ENCODE results near the gene GNGT2.

The GNGT2 gene

GRCh38 chr17:49168706-49169105 is 41.7 kb downstream of the GNGT2 start:
- Histone ChIP-seq H3K4me3 (ENCODE audit: low read length) (no peak overlapping the region), H3K27me3 (replicated peaks; ENCODE audit: insufficient read depth, low read length) (peaks cover 54% of the 10 kb centered on the region), H3K9ac (ENCODE audit: low read length) (no peak overlapping the region), H4K20me1 (ENCODE audit: insufficient read depth, low read length) (no peaks in the 10 kb centered on the region), H3K9me3 (replicated peaks; ENCODE audit: insufficient read depth, low read length) (no peaks in the 10 kb centered on the region), H3K4me2 (ENCODE audit: low read depth, low read length) (no peak overlapping the region), H3K27ac (ENCODE audit: low read length) (no peak overlapping the region), H3K79me2 (ENCODE audit: low read length) (no peaks in the 10 kb centered on the region), H3K4me1 (ENCODE audit: low read length) (no peaks in the 10 kb centered on the region), H3K36me3 (replicated peaks; ENCODE audit: insufficient read depth, low read length) (no peaks in the 10 kb centered on the region), H3F3A (ENCODE audit: insufficient read depth, low read length) (no peaks in the 10 kb centered on the region), H3K9me2 (replicated peaks; ENCODE audit: insufficient read depth, low read length) (no peaks in the 10 kb centered on the region), H2AFZ (ENCODE audit: low read length) (no peak overlapping the region)
- DNase-seq = no peak
- no peak for TF ChIP-seq CTCF (IDR thresholded peaks at IDR 0.05; ENCODE audit: low read length)
- no peak for TF ChIP-seq EZH2 (optimal IDR thresholded peaks at IDR 0.05; ENCODE audit: low read depth, low read length)
- no peak for TF ChIP-seq EZH2phosphoT487 (IDR thresholded peaks at IDR 0.05; ENCODE audit: low read length)

GRCh38 chr17:49165143-49165542 is 45.2 kb downstream of the GNGT2 start:
- TF ChIP-seq EZH2 (optimal IDR thresholded peaks at IDR 0.05; ENCODE audit: low read depth, low read length) (no peak), EZH2phosphoT487 (IDR thresholded peaks at IDR 0.05; ENCODE audit: low read length) (no peak), CTCF (IDR thresholded peaks at IDR 0.05; ENCODE audit: low read length) (no peak)

GRCh38 chr17:49162866-49163265 is 47.5 kb downstream of the GNGT2 start:
- no peaks in the 10 kb centered on the region for H3K36me3 ChIP-seq (replicated peaks; ENCODE audit: insufficient read depth, low read length)
- H3K4me2 ChIP-seq (ENCODE audit: low read depth, low read length) = no peak overlapping the region
- H2AFZ ChIP-seq (ENCODE audit: low read length) = no peak overlapping the region
- H3K27me3 ChIP-seq (replicated peaks; ENCODE audit: insufficient read depth, low read length) = peaks cover 39% of the 10 kb centered on the region
- no peaks in the 10 kb centered on the region for H4K20me1 ChIP-seq (ENCODE audit: insufficient read depth, low read length)
- no peaks in the 10 kb centered on the region for H3K9me2 ChIP-seq (replicated peaks; ENCODE audit: insufficient read depth, low read length)
- no peaks in the 10 kb centered on the region for H3K79me2 ChIP-seq (ENCODE audit: low read length)
- H3K9ac ChIP-seq (ENCODE audit: low read length) = no peak overlapping the region
- no peaks in the 10 kb centered on the region for H3K4me1 ChIP-seq (ENCODE audit: low read length)
- no peaks in the 10 kb centered on the region for H3K9me3 ChIP-seq (replicated peaks; ENCODE audit: insufficient read depth, low read length)
- TF ChIP-seq CTCF (IDR thresholded peaks at IDR 0.05; ENCODE audit: low read length) = no peak
- TF ChIP-seq EZH2phosphoT487 (IDR thresholded peaks at IDR 0.05; ENCODE audit: low read length) = no peak
- TF ChIP-seq EZH2 (optimal IDR thresholded peaks at IDR 0.05; ENCODE audit: low read depth, low read length) = no peak
- no peak for DNase-seq
- H3F3A ChIP-seq (ENCODE audit: insufficient read depth, low read length) = no peaks in the 10 kb centered on the region
- no peak overlapping the region for H3K4me3 ChIP-seq (ENCODE audit: low read length)
- no peak overlapping the region for H3K27ac ChIP-seq (ENCODE audit: low read length)

More at GRCh38 chr17:49165143-49165542, 45.2 kb downstream of the GNGT2 start:
- DNase-seq = no peak
- Histone ChIP-seq H2AFZ (ENCODE audit: low read length) (no peak overlapping the region), H3K4me3 (ENCODE audit: low read length) (no peak overlapping the region), H3K36me3 (replicated peaks; ENCODE audit: insufficient read depth, low read length) (no peaks in the 10 kb centered on the region), H3F3A (ENCODE audit: insufficient read depth, low read length) (no peaks in the 10 kb centered on the region), H3K4me1 (ENCODE audit: low read length) (no peaks in the 10 kb centered on the region), H3K4me2 (ENCODE audit: low read depth, low read length) (no peak overlapping the region), H3K9me2 (replicated peaks; ENCODE audit: insufficient read depth, low read length) (no peaks in the 10 kb centered on the region), H4K20me1 (ENCODE audit: insufficient read depth, low read length) (no peaks in the 10 kb centered on the region), H3K79me2 (ENCODE audit: low read length) (no peaks in the 10 kb centered on the region), H3K9me3 (replicated peaks; ENCODE audit: insufficient read depth, low read length) (no peaks in the 10 kb centered on the region), H3K27me3 (replicated peaks; ENCODE audit: insufficient read depth, low read length) (peaks cover 52% of the 10 kb centered on the region), H3K27ac (ENCODE audit: low read length) (no peak overlapping the region), H3K9ac (ENCODE audit: low read length) (no peak overlapping the region)
